PC-3 (cell line): Measurements from ENCODE around the gene SHC4. TPM values are rescaled to one million over a fixed set of nuclear protein-coding genes. Genes with fewer than 3 reads are reported as not detected.

Experiments used
- ATAC-seq: fragments of 200-7000 bp; cut with Tn5 transposase; 2 replicates; pipeline ENCODE4 v1.9.1; 2020; ENCODE audit warnings: mild to moderate bottlenecking, moderate library complexity
- BruUV-seq: library from RNA; stranded (reverse); fragments of 400-500 nt; replicated peaks from 2 replicates; lab custom pipeline; 2021; lab: Mats Ljungman, UMichigan
- CTCF ChIA-PET: fragments of 300-600 bp; sonication (Branson Sonifier 250); formaldehyde crosslinking; loops from one replicate; lab custom pipeline; 2022; ENCODE audit warnings: antibody characterized with exemption; lab: Charles Lee
- POLR2A ChIA-PET: fragments of 300-600 bp; sonication (Branson Sonifier 250); formaldehyde crosslinking; loops from one replicate; lab custom pipeline; 2022; ENCODE audit warnings: antibody characterized with exemption; ENCODE audit not compliant: unreplicated experiment; lab: Charles Lee
- DNase-seq: peaks from one replicate; pipeline ENCODE4 v3.0.0-alpha.2; 2015
- H2AFZ ChIP-seq: fragments of 300-600 bp; sonication (generic); 2 replicates; pipeline ENCODE4 v1.6.0; 2016; ENCODE audit warnings: antibody characterized with exemption, low read length
- H3F3A ChIP-seq: fragments of 300-600 bp; sonication (generic); one replicate; pipeline ENCODE4 v1.6.0; 2017; ENCODE audit warnings: antibody characterized with exemption, low read length, control low read depth, mild to moderate bottlenecking; ENCODE audit not compliant: unreplicated experiment
- H3K27ac ChIP-seq: fragments of 300-600 bp; sonication (generic); 2 replicates; pipeline ENCODE4 v1.5.1; 2016; ENCODE audit warnings: mild to moderate bottlenecking, low read length
- H3K27me3 ChIP-seq: fragments of 300-600 bp; sonication (generic); 2 replicates; pipeline ENCODE4 v1.6.1; 2016; ENCODE audit warnings: low read length, mixed read lengths
- H3K36me3 ChIP-seq: fragments of 300-600 bp; sonication (generic); 2 replicates; pipeline ENCODE4 v1.6.1; 2016; ENCODE audit warnings: low read depth, mixed run types, low read length, mixed read lengths
- H3K4me1 ChIP-seq: fragments of 300-600 bp; sonication (generic); 2 replicates; pipeline ENCODE4 v1.5.1; 2016; ENCODE audit warnings: low read length; ENCODE audit not compliant: insufficient read depth
- H3K4me2 ChIP-seq: fragments of 300-600 bp; sonication (generic); 2 replicates; pipeline ENCODE4 v1.6.0; 2016; ENCODE audit warnings: low read length
- H3K4me3 ChIP-seq: fragments of 300-600 bp; sonication (generic); 2 replicates; pipeline ENCODE4 v1.5.1; 2016; ENCODE audit warnings: mild to moderate bottlenecking, low read length, mixed read lengths
- H3K79me2 ChIP-seq: fragments of 300-600 bp; sonication (generic); 2 replicates; pipeline ENCODE4 v1.6.1; 2017; ENCODE audit warnings: low read length, mixed read lengths
- H3K9ac ChIP-seq: fragments of 300-600 bp; sonication (generic); 2 replicates; pipeline ENCODE4 v1.6.0; 2016; ENCODE audit warnings: mild to moderate bottlenecking, low read length
- H3K9me2 ChIP-seq: fragments of 300-600 bp; sonication (generic); replicated peaks from 2 replicates; pipeline ENCODE4 v1.6.1; 2016; ENCODE audit warnings: mixed run types, low read length, mixed read lengths
- H3K9me3 ChIP-seq: fragments of 300-600 bp; sonication (generic); 2 replicates; pipeline ENCODE4 v1.6.1; 2016; ENCODE audit warnings: low read length, mixed read lengths
- H4K20me1 ChIP-seq: fragments of 300-600 bp; sonication (generic); 2 replicates; pipeline ENCODE4 v1.6.1; 2016; ENCODE audit warnings: low read length, mixed read lengths
- EZH2 ChIP-seq: fragments of 300-600 bp; sonication (generic); IDR thresholded peaks from one replicate; pipeline ENCODE4 v1.6.1; 2017; ENCODE audit warnings: antibody characterized with exemption, mild to moderate bottlenecking, low read length; ENCODE audit not compliant: unreplicated experiment
- EZH2phosphoT487 ChIP-seq: fragments of 300-600 bp; sonication (generic); IDR thresholded peaks from 2 replicates; pipeline ENCODE4 v1.6.1; 2018; ENCODE audit warnings: mild to moderate bottlenecking, antibody characterized with exemption, low read length, borderline replicate concordance
- intact Hi-C: fragments of 100-400 bp; cut with micrococcal nuclease; formaldehyde crosslinking; loops from 2 replicates; pipeline ENCODE4 v1.9.0; 2023
- total RNA-seq: library from RNA; depleted of rRNA; stranded (reverse); fragments of >200 nt; gene quantifications from 2 replicates; pipeline ENCODE4 v1.2.3, GENCODE V29; 2014
- TF ChIP-seq, protein P1 (sequence below): fragments of 300-600 bp; sonication (generic); conservative IDR thresholded peaks from 2 replicates; pipeline ENCODE4 v1.5.1; 2017; ENCODE audit warnings: antibody characterized with exemption, low read depth, mild to moderate bottlenecking, low read length

The SHC4 gene
- total RNA-seq, 1 experiment from 2014 or later: 2.4 TPM

DNA sequence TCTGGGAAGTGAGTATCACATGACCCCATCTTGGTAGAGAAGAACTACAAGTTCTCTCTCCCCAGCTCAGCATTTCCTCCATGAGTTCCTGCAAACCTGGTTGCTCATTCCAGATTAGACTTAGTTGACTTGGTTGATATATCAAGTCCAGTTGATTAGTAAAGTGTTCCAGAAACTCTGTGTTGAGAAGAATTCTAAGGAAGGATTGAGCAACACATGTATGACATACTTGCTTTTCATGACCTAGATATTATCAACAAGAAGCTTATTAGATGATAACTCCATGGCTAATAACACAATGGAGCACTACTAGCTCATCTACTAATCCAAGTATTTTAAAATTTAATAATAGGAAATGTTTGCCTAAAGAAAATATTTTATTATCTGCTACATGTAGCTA lies 92.2 kb downstream of the SHC4 start:
- ATAC-seq: no peak
- Histone ChIP-seq H2AFZ (no peak overlapping the region), H3K79me2 (no peaks in the 10 kb centered on the region), H3K27ac (no peak overlapping the region), H3K9ac (no peak overlapping the region), H3K4me1 (peaks cover 24% of the 10 kb centered on the region), H3F3A (no peaks in the 10 kb centered on the region), H3K4me3 (no peak overlapping the region), H3K9me2 (no peaks in the 10 kb centered on the region), H3K4me2 (no peak overlapping the region), H4K20me1 (no peaks in the 10 kb centered on the region), H3K27me3 (no peaks in the 10 kb centered on the region), H3K9me3 (no peaks in the 10 kb centered on the region), H3K36me3 (no peaks in the 10 kb centered on the region)
- intact Hi-C loops: no loop called here
- TF ChIP-seq, protein P1, sequence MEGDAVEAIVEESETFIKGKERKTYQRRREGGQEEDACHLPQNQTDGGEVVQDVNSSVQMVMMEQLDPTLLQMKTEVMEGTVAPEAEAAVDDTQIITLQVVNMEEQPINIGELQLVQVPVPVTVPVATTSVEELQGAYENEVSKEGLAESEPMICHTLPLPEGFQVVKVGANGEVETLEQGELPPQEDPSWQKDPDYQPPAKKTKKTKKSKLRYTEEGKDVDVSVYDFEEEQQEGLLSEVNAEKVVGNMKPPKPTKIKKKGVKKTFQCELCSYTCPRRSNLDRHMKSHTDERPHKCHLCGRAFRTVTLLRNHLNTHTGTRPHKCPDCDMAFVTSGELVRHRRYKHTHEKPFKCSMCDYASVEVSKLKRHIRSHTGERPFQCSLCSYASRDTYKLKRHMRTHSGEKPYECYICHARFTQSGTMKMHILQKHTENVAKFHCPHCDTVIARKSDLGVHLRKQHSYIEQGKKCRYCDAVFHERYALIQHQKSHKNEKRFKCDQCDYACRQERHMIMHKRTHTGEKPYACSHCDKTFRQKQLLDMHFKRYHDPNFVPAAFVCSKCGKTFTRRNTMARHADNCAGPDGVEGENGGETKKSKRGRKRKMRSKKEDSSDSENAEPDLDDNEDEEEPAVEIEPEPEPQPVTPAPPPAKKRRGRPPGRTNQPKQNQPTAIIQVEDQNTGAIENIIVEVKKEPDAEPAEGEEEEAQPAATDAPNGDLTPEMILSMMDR: no peak
- no peak for TF ChIP-seq EZH2
- no peak for TF ChIP-seq EZH2phosphoT487
- no TSS peak for BruUV-seq
- ChIA-PET POLR2A (no interaction called here), CTCF (no interaction called here)
- no peak for DNase-seq

DNA sequence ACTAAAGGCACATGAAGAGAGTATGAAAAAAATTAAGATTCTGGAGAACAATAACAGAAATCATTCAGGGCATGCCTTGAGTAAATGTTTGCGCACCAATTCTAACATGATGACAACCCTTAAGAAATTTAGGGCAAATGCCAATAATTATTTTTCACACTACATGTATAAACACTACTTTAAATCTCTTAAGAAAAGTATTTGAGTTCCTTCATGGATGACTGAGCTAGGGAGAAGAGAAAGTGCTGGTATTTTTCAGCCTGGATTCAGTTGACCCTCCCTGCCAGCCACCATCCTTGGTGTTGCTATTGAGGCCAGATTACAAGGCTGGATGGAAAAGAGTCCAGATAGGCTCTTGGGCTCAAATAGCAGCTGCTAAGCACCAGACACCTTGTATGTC lies 93.8 kb downstream of the SHC4 start:
- H3K36me3 ChIP-seq: no peaks in the 10 kb centered on the region
- no peak overlapping the region for H3K4me2 ChIP-seq
- no peaks in the 10 kb centered on the region for H3K27me3 ChIP-seq
- peaks cover 40% of the 10 kb centered on the region for H3K4me1 ChIP-seq
- H3F3A ChIP-seq: no peaks in the 10 kb centered on the region
- BruUV-seq: no TSS peak
- H4K20me1 ChIP-seq: no peaks in the 10 kb centered on the region
- no peaks in the 10 kb centered on the region for H3K79me2 ChIP-seq
- TF ChIP-seq EZH2 (no peak), EZH2phosphoT487 (no peak)
- TF ChIP-seq, protein P1: no peak
- H3K27ac ChIP-seq: peak overlapping the region; percentile 80
- POLR2A ChIA-PET: no interaction called here
- intact Hi-C loops: loop anchor here (2.0 to 5.0 kb wide), 2 partner anchors 37 to 59 kb away; no protein-coding TSS in a partner anchor
- CTCF ChIA-PET: interaction anchor here (0.7 kb wide), 1 partner anchor 1223 kb away, joined by 5 read pairs; no protein-coding TSS in a partner anchor
- ATAC-seq: no peak
- H3K9ac ChIP-seq: peak overlapping the region; percentile 46; the same call in 1 of the 2 replicates
- H3K4me3 ChIP-seq: no peak overlapping the region
- no peak for DNase-seq
- H3K9me2 ChIP-seq: no peaks in the 10 kb centered on the region
- no peaks in the 10 kb centered on the region for H3K9me3 ChIP-seq
- H2AFZ ChIP-seq: no peak overlapping the region

DNA sequence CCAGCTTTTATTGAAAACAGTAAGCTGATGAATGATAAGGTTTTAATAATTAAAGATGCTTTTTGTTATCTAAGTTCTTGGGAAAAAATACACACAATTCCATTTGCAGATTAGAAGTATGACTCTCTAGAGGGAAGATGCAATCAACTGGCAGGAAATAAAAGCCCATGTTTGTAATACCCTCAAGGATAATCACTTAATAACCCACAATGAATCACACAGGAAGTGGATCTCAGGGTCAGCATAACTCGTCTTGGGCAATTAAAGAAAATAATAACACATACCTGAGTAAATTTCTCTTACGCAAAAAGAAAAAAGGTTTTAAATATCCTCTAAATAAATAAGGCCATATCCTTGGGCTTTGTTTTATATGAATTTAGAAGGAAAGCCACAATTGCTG lies 95.2 kb downstream of the SHC4 start:
- Histone ChIP-seq H3K4me2 (peak overlapping the region; percentile 53), H3K27ac (peak overlapping the region; percentile 80)
- POLR2A ChIA-PET: no interaction called here

More for the DNA sequence above, 95.2 kb downstream of the SHC4 start:
- Histone ChIP-seq H4K20me1 (no peaks in the 10 kb centered on the region), H3F3A (no peaks in the 10 kb centered on the region), H3K4me3 (no peak overlapping the region), H3K36me3 (no peaks in the 10 kb centered on the region), H2AFZ (no peak overlapping the region), H3K27me3 (no peaks in the 10 kb centered on the region), H3K9ac (peak overlapping the region; percentile 47), H3K9me2 (no peaks in the 10 kb centered on the region), H3K9me3 (no peaks in the 10 kb centered on the region), H3K4me1 (peaks cover 40% of the 10 kb centered on the region), H3K79me2 (no peaks in the 10 kb centered on the region)
- no TSS peak for BruUV-seq
- ATAC-seq: peak; percentile 70
- TF ChIP-seq EZH2phosphoT487 (no peak), EZH2 (no peak)
- TF ChIP-seq, protein P1: no peak
- DNase-seq: peak; percentile 77
- intact Hi-C loops: loop anchor here (2.0 to 5.0 kb wide), 2 partner anchors 39 to 60 kb away; no protein-coding TSS in a partner anchor
- CTCF ChIA-PET: no interaction called here
